Measurements from ENCODE around the gene CEP72. TPM values are rescaled to one million over a fixed set of nuclear protein-coding genes. Genes with fewer than 3 reads are reported as not detected.
"Not testable (repeated sequence)": the region's sequence is repeated elsewhere in the genome, so short reads cannot be mapped to it uniquely, and the experiment has no call there.

CEP72 gene
- total RNA-seq, 1 donor from 2014 or later, result 26.7 TPM

- no peak for DNase-seq (ENCODE audit: low spot score)
Observed at GRCh38 chr5:581266-581665, 30.9 kb upstream of the CEP72 start.

- no peak for DNase-seq (ENCODE audit: low spot score)
Observed at GRCh38 chr5:581941-582340, 30.2 kb upstream of the CEP72 start.

- not testable (repeated sequence) for DNase-seq (ENCODE audit: low spot score)
Observed at GRCh38 chr5:582445-582844, 29.7 kb upstream of the CEP72 start.

- no peak for DNase-seq (ENCODE audit: low spot score)
Observed at GRCh38 chr5:582936-583635, 29.1 kb upstream of the CEP72 start.

GRCh38 chr5:583645-584044, 28.5 kb upstream of the CEP72 start:
- no peak for DNase-seq (ENCODE audit: low spot score)

GRCh38 chr5:584216-584615, 27.9 kb upstream of the CEP72 start:
- no peak for DNase-seq (ENCODE audit: low spot score)

GRCh38 chr5:584846-585245, 27.3 kb upstream of the CEP72 start:
- DNase-seq (ENCODE audit: low spot score), result no peak

- no peak for DNase-seq (ENCODE audit: low spot score)
Observed at GRCh38 chr5:585556-585955, 26.6 kb upstream of the CEP72 start.

- DNase-seq (ENCODE audit: low spot score), result no peak
Observed at GRCh38 chr5:585962-586628, 26.0 kb upstream of the CEP72 start.

GRCh38 chr5:586751-587285, 25.3 kb upstream of the CEP72 start:
- peak; percentile 84 for DNase-seq (ENCODE audit: low spot score)

GRCh38 chr5:587403-587802, 24.7 kb upstream of the CEP72 start:
- peak; percentile 81 for DNase-seq (ENCODE audit: low spot score)

GRCh38 chr5:588406-588995, 23.6 kb upstream of the CEP72 start:
- DNase-seq (ENCODE audit: low spot score), result no peak

- no peak for DNase-seq (ENCODE audit: low spot score)
Observed at GRCh38 chr5:589173-589572, 23.0 kb upstream of the CEP72 start.

GRCh38 chr5:589588-589987, 22.6 kb upstream of the CEP72 start:
- DNase-seq (ENCODE audit: low spot score), result no peak

GRCh38 chr5:590346-590745, 21.8 kb upstream of the CEP72 start:
- DNase-seq (ENCODE audit: low spot score), result no peak

GRCh38 chr5:591746-592145, 20.4 kb upstream of the CEP72 start:
- DNase-seq (ENCODE audit: low spot score), result no peak

- no peak for DNase-seq (ENCODE audit: low spot score)
Observed at GRCh38 chr5:592158-592557, 20.0 kb upstream of the CEP72 start.

GRCh38 chr5:593511-593910, 18.6 kb upstream of the CEP72 start:
- DNase-seq (ENCODE audit: low spot score), result no peak

GRCh38 chr5:594226-594860, 17.8 kb upstream of the CEP72 start:
- DNase-seq (ENCODE audit: low spot score), result no peak

GRCh38 chr5:595285-595875, 16.8 kb upstream of the CEP72 start:
- no peak for DNase-seq (ENCODE audit: low spot score)

GRCh38 chr5:597871-598563, 14.1 kb upstream of the CEP72 start:
- DNase-seq (ENCODE audit: low spot score), result no peak

GRCh38 chr5:598564-598890, 13.6 kb upstream of the CEP72 start:
- DNase-seq (ENCODE audit: low spot score), result no peak

All from mucosa of gallbladder (tissue), 1 donor.